CD4-positive, alpha-beta T cell (primary cell): ENCODE measurements around the gene MEGF11. TPM values are rescaled to one million over a fixed set of nuclear protein-coding genes. Genes with fewer than 3 reads are reported as not detected.

Experiments used
- ATAC-seq: fragments of 200-7000 bp; cut with Tn5 transposase; one replicate; pipeline ENCODE4 v1.10.0; 2022; ENCODE audit warnings: mild to moderate bottlenecking; ENCODE audit not compliant: poor library complexity
- CTCF ChIA-PET: fragments of 350-600 bp; sonication (Branson Sonifier 250); formaldehyde crosslinking; loops from one replicate; lab custom pipeline; 2021; ENCODE audit warnings: antibody characterized with exemption, inconsistent platforms; lab: Charles Lee
- POLR2A ChIA-PET: fragments of 350-600 bp; sonication (Branson Sonifier 250); formaldehyde crosslinking; loops from one replicate; lab custom pipeline; 2021; ENCODE audit warnings: antibody characterized with exemption, inconsistent platforms; lab: Charles Lee
- DNase-seq, 14 experiments: peaks; one replicate each; pipeline ENCODE4 v3.0.0-alpha.2; 2013 to 2020; ENCODE audit warnings: mixed read lengths in 2 of 14
- H3K27ac ChIP-seq, 2 donors: one replicate each; pipeline versions ENCODE4 v1.5.1 to v1.7.0; 2013; ENCODE audit warnings: low read length in 2 of 2, low read depth in 1 of 2, mild to moderate bottlenecking in 1 of 2
- H3K27me3 ChIP-seq, 2 experiments: 1 replicate in 1 of 2; 2 replicates in 1 of 2; pipeline versions ENCODE4 v1.6.1 to v1.7.0; 2013; ENCODE audit warnings: low read length in 2 of 2, control low read depth in 1 of 2, mild to moderate bottlenecking in 1 of 2, moderate library complexity in 1 of 2; ENCODE audit not compliant: insufficient read depth in 2 of 2, control insufficient read depth in 1 of 2
- H3K36me3 ChIP-seq: one replicate; pipeline ENCODE4 v1.6.1; 2013; ENCODE audit warnings: low read length, control low read depth; ENCODE audit not compliant: insufficient read depth
- H3K4me1 ChIP-seq: one replicate; pipeline ENCODE4 v1.6.1; 2013; ENCODE audit warnings: low read length, control low read depth; ENCODE audit not compliant: insufficient read depth
- H3K4me3 ChIP-seq: one replicate; pipeline ENCODE4 v1.5.1; 2013; ENCODE audit warnings: mild to moderate bottlenecking, low read length, moderate library complexity
- H3K9me3 ChIP-seq, 2 experiments: 1 replicate in 1 of 2; 2 replicates in 1 of 2; pipeline versions ENCODE4 v1.6.1 to v1.7.0; 2013; ENCODE audit warnings: low read length in 2 of 2, mild to moderate bottlenecking in 2 of 2, control low read depth in 1 of 2, moderate library complexity in 1 of 2; ENCODE audit not compliant: control insufficient read depth in 1 of 2, insufficient read depth in 1 of 2
- H3K27ac Mint-ChIP-seq: one replicate; pipeline ENCODE4 v1.8.0; 2020; ENCODE audit warnings: mixed read lengths
- H3K27me3 Mint-ChIP-seq: one replicate; pipeline ENCODE4 v1.8.0; 2021; ENCODE audit warnings: mixed read lengths
- H3K36me3 Mint-ChIP-seq: one replicate; pipeline ENCODE4 v1.8.0; 2021; ENCODE audit warnings: low read depth, mixed read lengths
- H3K4me1 Mint-ChIP-seq: one replicate; pipeline ENCODE4 v1.8.0; 2021; ENCODE audit warnings: low read depth, mixed read lengths
- H3K4me3 Mint-ChIP-seq: one replicate; pipeline ENCODE4 v1.8.0; 2020; ENCODE audit warnings: mild to moderate bottlenecking, mixed read lengths
- H3K9me3 Mint-ChIP-seq: one replicate; pipeline ENCODE4 v1.8.0; 2020; ENCODE audit warnings: mixed read lengths
- intact Hi-C, 2 experiments: fragments of 100-400 bp; cut with DNase I in 1 of 2; cut with micrococcal nuclease in 1 of 2; formaldehyde crosslinking; loops; one replicate each; pipeline versions ENCODE4 v1.15.1 to v1.9.0; 2023 to 2025; cut with DNase I, micrococcal nuclease
- total RNA-seq, 174 experiments: library from RNA in 2 of 174; stranded (reverse) in 2 of 174; gene quantifications; one replicate each; pipeline ENCODE4 v1.2.3 and lab custom pipeline; 2021 to 2026
- TF ChIP-seq, protein P1 (sequence below): fragments of 200-600 bp; IDR thresholded peaks from one replicate; pipeline ENCODE4 v1.8.0; 2022; ENCODE audit warnings: antibody characterized with exemption, mild to moderate bottlenecking

The MEGF11 gene
- total RNA-seq, 2 experiments from 2014 or later = not detected

DNA sequence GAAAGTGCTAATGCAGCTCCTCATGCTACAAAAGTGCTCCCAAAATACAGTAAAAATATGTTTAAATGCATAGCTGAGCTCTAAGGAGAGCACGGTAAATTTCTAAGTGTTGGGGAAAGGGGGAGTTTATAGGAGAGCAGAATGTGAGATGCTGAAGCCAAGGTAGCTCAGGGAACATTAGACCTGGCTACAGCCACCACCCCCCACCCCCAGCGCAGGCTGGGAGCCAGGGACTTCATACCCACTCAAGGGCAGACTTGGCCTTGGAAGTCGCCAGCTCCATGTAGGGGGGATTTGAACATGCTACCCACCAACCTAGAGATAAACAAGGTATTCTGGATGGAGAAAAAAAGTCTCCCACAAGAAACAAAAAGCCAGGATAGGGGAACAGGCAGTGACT, 142.2 kb downstream of the MEGF11 start:
- intact Hi-C loops = no loop called here
- H3K9me3 ChIP-seq = no peaks in the 10 kb centered on the region
- TF ChIP-seq, protein P1, sequence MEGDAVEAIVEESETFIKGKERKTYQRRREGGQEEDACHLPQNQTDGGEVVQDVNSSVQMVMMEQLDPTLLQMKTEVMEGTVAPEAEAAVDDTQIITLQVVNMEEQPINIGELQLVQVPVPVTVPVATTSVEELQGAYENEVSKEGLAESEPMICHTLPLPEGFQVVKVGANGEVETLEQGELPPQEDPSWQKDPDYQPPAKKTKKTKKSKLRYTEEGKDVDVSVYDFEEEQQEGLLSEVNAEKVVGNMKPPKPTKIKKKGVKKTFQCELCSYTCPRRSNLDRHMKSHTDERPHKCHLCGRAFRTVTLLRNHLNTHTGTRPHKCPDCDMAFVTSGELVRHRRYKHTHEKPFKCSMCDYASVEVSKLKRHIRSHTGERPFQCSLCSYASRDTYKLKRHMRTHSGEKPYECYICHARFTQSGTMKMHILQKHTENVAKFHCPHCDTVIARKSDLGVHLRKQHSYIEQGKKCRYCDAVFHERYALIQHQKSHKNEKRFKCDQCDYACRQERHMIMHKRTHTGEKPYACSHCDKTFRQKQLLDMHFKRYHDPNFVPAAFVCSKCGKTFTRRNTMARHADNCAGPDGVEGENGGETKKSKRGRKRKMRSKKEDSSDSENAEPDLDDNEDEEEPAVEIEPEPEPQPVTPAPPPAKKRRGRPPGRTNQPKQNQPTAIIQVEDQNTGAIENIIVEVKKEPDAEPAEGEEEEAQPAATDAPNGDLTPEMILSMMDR = no peak
- Mint-ChIP-seq H3K4me1 (peaks cover 12% of the 10 kb centered on the region), H3K27ac (no peak overlapping the region), H3K27me3 (peaks cover 22% of the 10 kb centered on the region), H3K36me3 (no peaks in the 10 kb centered on the region), H3K9me3 (no peaks in the 10 kb centered on the region), H3K4me3 (no peak overlapping the region)
- H3K36me3 ChIP-seq = no peaks in the 10 kb centered on the region
- H3K27me3 ChIP-seq = no peaks in the 10 kb centered on the region
- no peak overlapping the region for H3K4me3 ChIP-seq
- DNase-seq = no peak
- ChIA-PET CTCF (no interaction called here), POLR2A (no interaction called here)
- ATAC-seq = no peak
- H3K4me1 ChIP-seq = peaks cover 15% of the 10 kb centered on the region
- no peak overlapping the region for H3K27ac ChIP-seq

DNA sequence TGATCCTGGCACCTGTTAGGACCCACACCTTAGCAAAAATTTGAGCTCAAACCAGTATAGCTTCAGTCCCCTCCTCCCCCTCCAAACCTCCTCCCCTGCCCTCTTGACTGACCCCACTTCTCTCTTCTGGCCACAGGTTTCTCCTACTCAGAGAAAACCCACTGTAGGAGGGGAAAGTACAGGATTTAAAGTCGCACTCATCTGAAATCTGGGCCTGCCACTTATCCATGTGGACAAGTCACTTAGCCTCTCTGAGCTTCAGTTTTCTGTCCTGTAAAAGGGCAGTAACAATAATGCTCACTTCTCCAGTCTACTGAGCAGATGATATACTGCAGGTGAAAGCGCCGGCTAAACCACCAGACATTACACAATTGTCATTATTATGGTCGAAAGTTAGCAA, 142.7 kb downstream of the MEGF11 start:
- intact Hi-C loops = no loop called here
- Mint-ChIP-seq H3K9me3 (no peaks in the 10 kb centered on the region), H3K4me3 (no peak overlapping the region), H3K36me3 (no peaks in the 10 kb centered on the region), H3K27ac (no peak overlapping the region), H3K27me3 (peaks cover 27% of the 10 kb centered on the region), H3K4me1 (peaks cover 7% of the 10 kb centered on the region)
- no peaks in the 10 kb centered on the region for H3K36me3 ChIP-seq
- H3K4me3 ChIP-seq = no peak overlapping the region
- H3K27ac ChIP-seq = no peak overlapping the region
- ATAC-seq (no peak), DNase-seq (no peak)
- POLR2A ChIA-PET = no interaction called here
- peaks cover 0 to 3% of the 10 kb centered on the region in 2 experiments for H3K27me3 ChIP-seq
- TF ChIP-seq, protein P1 = no peak
- H3K4me1 ChIP-seq = peaks cover 10% of the 10 kb centered on the region
- CTCF ChIA-PET = no interaction called here
- H3K9me3 ChIP-seq = no peaks in the 10 kb centered on the region

DNA sequence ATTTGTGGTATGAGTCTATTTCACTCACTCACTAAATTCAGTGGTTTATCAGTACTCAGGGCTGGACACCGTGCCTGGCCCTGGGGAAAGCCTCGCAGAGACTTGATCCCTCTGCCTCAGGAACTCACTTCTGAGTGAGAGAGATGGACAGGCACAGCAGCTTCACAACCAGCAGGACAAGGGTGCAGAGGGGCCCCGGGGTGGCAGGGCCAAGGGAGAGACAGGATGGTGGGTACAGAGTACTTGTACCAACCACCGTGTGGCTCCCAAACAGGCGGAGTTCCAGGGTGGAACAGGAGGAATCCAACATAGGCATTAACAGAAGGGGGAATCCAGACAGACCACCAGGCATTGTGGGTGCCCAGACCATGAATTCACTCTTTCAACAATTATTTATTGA, 143.7 kb downstream of the MEGF11 start:
- CTCF ChIA-PET = no interaction called here

More for the DNA sequence above, 143.7 kb downstream of the MEGF11 start:
- H3K27me3 Mint-ChIP-seq = peaks cover 31% of the 10 kb centered on the region
- Histone ChIP-seq H3K27ac (no peak overlapping the region), H3K27me3 (peaks cover 0 to 3% of the 10 kb centered on the region in 2 experiments), H3K36me3 (no peaks in the 10 kb centered on the region), H3K4me3 (no peak overlapping the region), H3K9me3 (no peaks in the 10 kb centered on the region), H3K4me1 (peaks cover 2% of the 10 kb centered on the region)
- intact Hi-C loops = no loop called here
- H3K4me1 Mint-ChIP-seq = no peaks in the 10 kb centered on the region
- H3K9me3 Mint-ChIP-seq = no peaks in the 10 kb centered on the region
- POLR2A ChIA-PET = no interaction called here
- ATAC-seq = no peak
- no peaks in the 10 kb centered on the region for H3K36me3 Mint-ChIP-seq
- TF ChIP-seq, protein P1 = no peak
- DNase-seq = no peak
- H3K27ac Mint-ChIP-seq = no peak overlapping the region
- no peak overlapping the region for H3K4me3 Mint-ChIP-seq
